ENCODE results near the gene UBE2G2. TPM values are rescaled to one million over a fixed set of nuclear protein-coding genes. Genes with fewer than 3 reads are reported as not detected.

The UBE2G2 gene
- total RNA-seq, 2 experiments from 2014 or later = 89.9 to 96.8 TPM

- Histone ChIP-seq H3K4me1 (ENCODE audit: insufficient read depth, low read length) (peaks cover 17% of the 10 kb centered on the region), H3K9me3 (ENCODE audit: control insufficient read depth in 1 of 2, insufficient read depth in 1 of 2, low read length in 2 of 2) (peaks cover 0 to 17% of the 10 kb centered on the region in 2 experiments), H3K36me3 (ENCODE audit: insufficient read depth, low read length) (no peaks in the 10 kb centered on the region), H3K27ac (ENCODE audit: low read depth in 1 of 2, low read length in 2 of 2) (no peak overlapping the region), H3K4me3 (ENCODE audit: low read length) (peak overlapping the region; percentile 42), H3K27me3 (ENCODE audit: control insufficient read depth in 1 of 2, insufficient read depth in 2 of 2, low read length in 2 of 2) (peaks cover 17 to 36% of the 10 kb centered on the region in 2 experiments)
- ATAC-seq (ENCODE audit: poor library complexity) = no peak
- no peak for TF ChIP-seq CTCF (IDR thresholded peaks at IDR 0.05)
- no peak for DNase-seq
- Mint-ChIP-seq H3K9me3 (no peaks in the 10 kb centered on the region), H3K4me3 (peak overlapping the region; percentile 59), H3K27ac (no peak overlapping the region), H3K4me1 (ENCODE audit: low read depth) (peaks cover 10% of the 10 kb centered on the region), H3K36me3 (ENCODE audit: low read depth) (no peaks in the 10 kb centered on the region), H3K27me3 (peaks cover 61% of the 10 kb centered on the region)
- intact Hi-C loops (cut with DNase I, micrococcal nuclease) = loop anchor here in 1 of 2 experiments (5.0 kb wide), 1 partner anchor 105 kb away; no protein-coding TSS in a partner anchor
- ChIA-PET POLR2A (interaction anchor here (1.0 to 1.4 kb wide), 2 partner anchors 65 to 384 kb away, joined by 3 to 9 read pairs; partner anchors contain the start of genes CFAP410 and KRTAP12-3), CTCF (interaction anchor here (0.7 kb wide), 1 partner anchor 20 kb away, joined by 3 read pairs; no protein-coding TSS in a partner anchor)
Measured at GRCh38 chr21:44722731-44723130, 78.9 kb downstream of the UBE2G2 start.

DNA sequence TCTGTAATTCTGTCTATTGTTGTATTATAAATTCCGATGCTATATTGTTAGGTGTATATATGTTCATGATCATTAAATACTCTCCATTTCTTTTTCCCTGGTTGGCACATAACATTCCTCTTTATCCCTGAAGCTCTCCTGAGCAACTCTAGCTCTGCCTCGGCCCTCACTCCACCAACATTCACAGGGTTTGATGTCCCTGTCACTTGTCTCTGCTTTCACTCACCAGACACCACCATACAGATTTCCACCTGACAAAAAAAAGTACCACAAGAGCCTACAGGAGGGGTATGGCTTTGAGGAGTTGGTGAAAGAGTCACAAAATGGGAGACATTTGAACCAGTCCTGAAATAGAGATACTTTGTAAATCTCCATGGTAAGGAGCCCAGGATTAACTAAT lies 81.5 kb downstream of the UBE2G2 start:
- H3K4me3 Mint-ChIP-seq = no peak overlapping the region
- H3K4me1 Mint-ChIP-seq (ENCODE audit: low read depth) = peaks cover 14% of the 10 kb centered on the region
- no peak overlapping the region for H3K4me3 ChIP-seq (ENCODE audit: low read length)
- H3K4me1 ChIP-seq (ENCODE audit: insufficient read depth, low read length) = peaks cover 17% of the 10 kb centered on the region
- CTCF ChIA-PET = no interaction called here
- intact Hi-C loops (cut with DNase I, micrococcal nuclease) = loop anchor here in 1 of 2 experiments (5.0 kb wide), 1 partner anchor 103 kb away; no protein-coding TSS in a partner anchor
- POLR2A ChIA-PET = no interaction called here
- H3K36me3 Mint-ChIP-seq (ENCODE audit: low read depth) = no peaks in the 10 kb centered on the region
- no peak overlapping the region for H3K27ac Mint-ChIP-seq
- H3K9me3 ChIP-seq (ENCODE audit: control insufficient read depth in 1 of 2, insufficient read depth in 1 of 2, low read length in 2 of 2) = peaks cover 0 to 17% of the 10 kb centered on the region in 2 experiments
- H3K27me3 ChIP-seq (ENCODE audit: control insufficient read depth in 1 of 2, insufficient read depth in 2 of 2, low read length in 2 of 2) = peaks cover 20 to 29% of the 10 kb centered on the region in 2 experiments
- H3K9me3 Mint-ChIP-seq = no peaks in the 10 kb centered on the region
- TF ChIP-seq CTCF (IDR thresholded peaks at IDR 0.05) = no peak
- H3K27ac ChIP-seq (ENCODE audit: low read depth in 1 of 2, low read length in 2 of 2) = no peak overlapping the region
- ATAC-seq (ENCODE audit: poor library complexity) (no peak), DNase-seq (no peak)
- no peaks in the 10 kb centered on the region for H3K36me3 ChIP-seq (ENCODE audit: insufficient read depth, low read length)
- H3K27me3 Mint-ChIP-seq = peaks cover 59% of the 10 kb centered on the region

Other genes with a start within 250 kb of the UBE2G2 start
- not detected for gene KRTAP10-3, start 243.0 kb downstream of the UBE2G2 start, total RNA-seq
- gene KRTAP10-4, start 228.1 kb downstream of the UBE2G2 start, total RNA-seq = not detected
- gene KRTAP10-5, start 221.2 kb downstream of the UBE2G2 start, total RNA-seq = not detected
- not detected for gene KRTAP10-6, start 209.3 kb downstream of the UBE2G2 start, total RNA-seq
- not detected for gene KRTAP10-7, start 201.2 kb downstream of the UBE2G2 start, total RNA-seq
- gene KRTAP10-8, start 189.7 kb downstream of the UBE2G2 start, total RNA-seq = not detected
- not detected for gene KRTAP10-9, start 174.7 kb downstream of the UBE2G2 start, total RNA-seq
- not detected for gene KRTAP10-10, start 164.5 kb downstream of the UBE2G2 start, total RNA-seq
- not detected for gene KRTAP10-11, start 155.4 kb downstream of the UBE2G2 start, total RNA-seq
- gene KRTAP12-4, start 147.2 kb downstream of the UBE2G2 start, total RNA-seq = not detected
- gene KRTAP12-3, start 143.9 kb downstream of the UBE2G2 start, total RNA-seq = not detected
- not detected for gene KRTAP12-2, start 134.9 kb downstream of the UBE2G2 start, total RNA-seq
- not detected for gene KRTAP12-1, start 119.7 kb downstream of the UBE2G2 start, total RNA-seq
- gene KRTAP10-12, start 104.6 kb downstream of the UBE2G2 start, total RNA-seq = not detected
- not detected for gene TSPEAR, start 90.2 kb downstream of the UBE2G2 start, total RNA-seq
- 10 to 100 TPM; 82.8 to 91.2 TPM for gene SUMO3, start 16.2 kb upstream of the UBE2G2 start, total RNA-seq
- 10 to 100 TPM; 99.0 to 99.5 TPM for gene PTTG1IP, start 71.9 kb upstream of the UBE2G2 start, total RNA-seq
- 100 to 1,000 TPM; 283 to 284 TPM for gene ITGB2, start 119.1 kb upstream of the UBE2G2 start, total RNA-seq
- gene SLX9, start 138.2 kb upstream of the UBE2G2 start, total RNA-seq = 1 to 10 TPM; 7.7 to 9.1 TPM